HG03103 (cell line): Measurements from ENCODE around the gene SIX5.

Source experiments
- ATAC-seq: cut with Tn5 transposase; IDR thresholded peaks from one replicate; pipeline ENCODE4 v1.9.1; 2021; ENCODE audit warnings: low read depth; ENCODE audit not compliant: unreplicated experiment

The SIX5 gene

GRCh38 chr19:45716359-45717130 is 52.5 kb downstream of the SIX5 start:
- ATAC-seq, result no peak

GRCh38 chr19:45715139-45715538 is 53.9 kb downstream of the SIX5 start:
- no peak for ATAC-seq
